GM19238 (cell line): ENCODE data around the gene ARHGEF7.
"Not testable (repeated sequence)": the region's sequence is repeated elsewhere in the genome, so short reads cannot be mapped to it uniquely, and the experiment has no call there.

ENCODE experiments used
- DNase-seq: peaks from one replicate; pipeline ENCODE4 v3.0.0; 2011; ENCODE audit warnings: low spot score; ENCODE audit not compliant: insufficient read length

ARHGEF7 gene

DNA sequence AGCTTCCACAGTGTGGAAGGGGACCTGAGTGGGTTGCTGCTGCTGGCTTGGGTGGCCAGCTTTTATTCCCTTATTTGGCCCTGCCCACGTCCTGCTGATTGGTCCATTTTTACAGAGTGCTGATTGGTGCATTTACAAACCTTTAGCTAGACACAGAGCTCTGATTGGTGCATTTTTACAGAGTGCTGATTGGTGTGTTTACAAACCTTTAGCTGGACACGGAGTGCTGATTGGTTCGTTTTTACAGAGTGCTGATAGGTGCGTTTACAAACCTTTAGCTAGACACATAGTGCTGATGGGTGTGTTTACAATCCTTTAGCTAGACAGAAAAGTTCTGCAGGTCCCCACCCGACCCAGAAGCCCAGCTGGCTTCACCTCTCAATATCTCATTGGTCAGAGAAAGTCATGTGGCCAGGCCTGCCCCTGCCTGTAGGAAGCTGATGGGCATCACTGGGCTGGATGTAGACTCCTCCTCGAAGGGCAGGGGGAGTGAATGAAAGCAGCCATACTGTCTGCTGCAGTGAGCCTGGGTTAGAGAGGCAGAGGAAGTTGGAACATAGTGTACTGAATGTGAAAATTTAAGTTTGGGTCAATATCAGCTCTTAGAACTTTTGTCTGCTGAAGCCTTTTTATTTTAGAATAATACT lies 83.7 kb downstream of the ARHGEF7 start:
- not testable (repeated sequence) for DNase-seq

DNA sequence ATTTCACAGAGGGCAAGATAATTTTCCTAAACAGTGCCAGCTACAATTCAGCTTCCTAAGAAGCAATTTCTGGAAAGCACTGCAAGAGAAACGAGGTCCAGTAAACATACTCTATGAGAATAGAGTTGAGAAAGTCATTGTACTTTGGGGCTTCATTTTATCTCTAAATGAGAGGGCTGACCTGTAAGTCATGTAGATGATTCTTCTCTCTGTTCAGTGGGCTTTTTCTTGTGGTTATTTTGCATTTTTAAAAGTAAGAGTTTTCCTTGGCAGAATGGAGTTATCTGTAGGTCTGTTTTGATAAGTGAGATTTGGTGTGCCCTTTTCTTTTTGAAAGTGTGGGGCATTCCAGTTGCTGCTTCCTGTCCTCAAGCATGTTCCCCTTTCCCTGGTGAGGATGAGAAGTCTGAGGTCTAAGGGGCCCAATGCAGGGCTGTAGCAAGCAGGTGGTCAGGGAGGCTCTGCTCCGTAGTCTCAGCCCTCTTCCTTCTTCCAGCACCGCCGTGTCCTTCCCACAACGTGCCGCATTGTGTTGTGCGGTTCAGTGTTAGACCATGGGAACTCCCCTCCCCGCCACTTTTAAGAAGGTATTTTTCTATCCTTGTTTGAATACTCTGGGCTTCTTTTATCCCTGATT lies 86.3 kb downstream of the ARHGEF7 start:
- DNase-seq: no peak

DNA sequence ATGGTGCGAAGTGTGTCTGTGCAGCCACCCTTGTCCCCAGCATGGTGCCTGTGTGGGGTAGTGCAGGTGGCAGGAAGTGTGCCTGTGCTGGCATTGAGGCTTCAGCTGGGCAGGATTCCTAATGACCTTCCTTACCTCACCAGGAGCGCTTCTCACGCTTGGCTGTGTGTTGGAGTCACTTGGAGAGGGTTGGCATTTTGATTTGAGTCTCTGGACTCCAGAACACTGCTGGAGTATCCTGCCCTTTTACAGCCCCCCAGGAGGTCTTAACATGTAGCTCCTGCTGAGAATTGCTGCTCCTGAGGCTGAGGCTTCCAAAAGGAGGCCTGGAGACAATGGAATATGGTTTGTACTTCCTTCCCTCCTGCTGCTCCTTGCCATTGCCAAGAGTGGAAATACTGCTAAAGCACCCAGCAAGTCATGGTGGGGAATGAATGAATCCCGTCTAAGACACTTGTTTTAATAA lies 87.1 kb downstream of the ARHGEF7 start:
- no peak for DNase-seq

DNA sequence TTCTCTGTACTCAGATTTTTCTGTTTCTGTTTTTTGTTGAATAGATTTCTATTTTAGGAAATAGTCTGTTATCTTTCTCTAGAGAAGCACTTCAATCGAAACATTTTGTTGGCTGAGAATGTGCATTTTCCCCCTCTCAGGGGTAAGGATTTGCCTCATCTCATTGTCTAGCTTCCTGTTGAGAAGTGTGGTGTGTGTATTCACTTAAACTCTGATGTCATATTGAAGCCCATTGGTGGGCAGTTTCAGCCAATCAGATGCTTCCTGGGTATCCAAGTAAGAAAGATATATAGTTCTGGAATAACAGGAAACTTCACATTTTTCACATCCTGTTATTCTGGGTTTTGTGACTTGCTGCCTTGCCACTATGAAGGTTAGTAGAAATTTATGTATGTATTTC lies 87.6 kb downstream of the ARHGEF7 start:
- peak; percentile 65 for DNase-seq

DNA sequence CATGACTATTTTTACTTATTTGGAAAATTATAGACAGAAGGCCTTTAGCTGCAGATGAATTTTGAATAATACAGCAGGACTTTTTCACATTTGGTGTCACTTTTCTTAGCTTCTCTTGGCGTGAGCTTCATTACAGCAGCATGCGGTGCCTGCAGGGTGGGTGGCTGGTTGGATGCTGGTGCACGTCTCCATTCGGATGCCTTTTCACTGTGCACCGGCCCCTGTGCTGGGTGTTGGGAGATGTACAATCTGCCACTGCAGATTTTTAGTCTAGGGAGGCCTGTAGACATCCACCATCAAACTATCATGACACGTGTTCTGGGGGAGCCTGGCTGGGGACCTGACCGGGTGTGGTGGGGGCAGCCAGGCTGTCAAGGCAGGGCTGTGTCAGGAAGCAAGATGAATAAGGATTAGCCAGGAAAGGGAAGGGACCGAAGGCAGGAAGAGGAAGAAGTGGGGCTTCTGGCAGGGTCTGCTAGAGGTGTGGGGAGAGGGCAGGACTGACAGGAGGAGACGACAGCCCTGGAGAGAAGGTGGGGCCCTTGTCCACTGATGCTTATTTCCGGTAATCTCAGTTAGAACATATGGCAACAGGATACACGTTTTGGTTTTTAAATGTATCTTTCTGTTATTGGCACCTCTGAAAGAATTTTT lies 88.8 kb downstream of the ARHGEF7 start:
- DNase-seq: no peak

DNA sequence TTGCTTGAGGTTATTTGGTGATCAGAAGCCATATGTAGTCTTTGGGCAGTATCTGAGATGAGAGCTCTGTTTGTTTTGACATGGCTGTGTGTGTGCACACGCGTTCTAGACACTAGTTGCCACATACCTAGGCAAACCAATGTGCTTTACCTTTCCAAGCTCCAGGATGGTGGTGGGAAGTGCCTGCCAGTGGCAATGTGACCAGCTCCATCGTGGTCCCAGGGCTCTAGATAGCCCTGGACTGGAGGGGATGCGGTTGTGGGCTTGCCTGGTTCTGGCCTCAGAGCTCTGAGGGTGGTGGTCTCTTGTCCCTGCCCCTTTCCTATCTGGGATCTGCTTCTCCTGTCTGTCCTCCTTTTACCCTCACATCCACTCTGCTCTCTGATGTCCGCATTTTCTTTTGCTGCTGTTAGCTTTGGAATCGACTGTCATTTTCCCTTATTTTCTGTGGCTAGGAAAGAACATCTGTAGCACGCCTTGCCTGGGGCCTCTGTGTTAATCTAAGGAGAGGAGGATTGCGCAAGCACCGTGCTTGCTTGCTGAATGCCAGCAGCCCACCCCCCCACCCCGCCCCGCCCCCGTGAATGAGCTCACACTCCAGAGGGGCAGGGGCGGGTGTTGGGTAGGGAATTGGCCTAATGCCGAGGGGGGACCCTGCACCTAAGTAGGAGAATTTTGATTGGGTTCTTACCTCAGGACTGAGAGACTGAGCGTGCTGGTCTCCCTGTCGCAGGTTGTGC lies 89.5 kb downstream of the ARHGEF7 start:
- DNase-seq: no peak

DNA sequence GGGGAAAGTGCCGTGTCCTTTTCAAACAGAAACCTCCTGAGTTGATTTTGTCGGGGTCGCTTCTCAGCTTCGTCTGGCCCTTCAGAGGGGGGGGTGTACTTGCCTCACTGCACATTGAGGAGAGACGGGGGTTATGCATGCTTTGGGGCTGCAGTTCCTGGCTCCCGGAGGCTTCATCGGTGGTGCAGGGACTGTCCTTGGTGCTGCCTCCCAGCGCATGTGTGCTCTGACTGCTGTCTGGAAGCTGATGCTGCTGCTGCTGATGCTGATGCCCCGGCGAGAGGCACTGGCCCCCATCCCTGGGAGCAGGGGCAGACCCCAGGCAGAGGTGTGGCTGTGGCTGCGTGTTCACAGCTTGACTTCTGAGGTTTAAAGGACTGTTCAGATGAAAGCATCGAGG lies 91.0 kb downstream of the ARHGEF7 start:
- no peak for DNase-seq

DNA sequence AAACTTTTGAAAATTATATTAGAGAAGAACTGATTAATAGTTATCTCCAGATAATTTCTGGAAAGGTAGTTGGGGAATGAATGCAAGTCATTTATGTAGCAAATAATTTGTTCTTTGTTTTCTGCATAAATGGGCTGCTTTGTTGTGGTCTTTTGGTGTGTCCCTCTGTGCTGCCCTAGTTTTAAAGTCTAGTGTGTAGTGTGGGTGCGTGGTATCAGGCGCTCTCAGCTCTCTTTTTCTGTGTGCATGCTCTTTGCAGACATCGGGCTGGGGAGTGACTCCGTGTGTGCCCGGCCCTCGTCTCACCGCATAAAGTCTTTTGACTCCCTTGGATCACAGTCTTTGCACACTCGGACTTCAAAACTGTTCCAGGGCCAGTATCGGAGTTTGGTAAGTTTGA lies 94.5 kb downstream of the ARHGEF7 start:
- no peak for DNase-seq

DNA sequence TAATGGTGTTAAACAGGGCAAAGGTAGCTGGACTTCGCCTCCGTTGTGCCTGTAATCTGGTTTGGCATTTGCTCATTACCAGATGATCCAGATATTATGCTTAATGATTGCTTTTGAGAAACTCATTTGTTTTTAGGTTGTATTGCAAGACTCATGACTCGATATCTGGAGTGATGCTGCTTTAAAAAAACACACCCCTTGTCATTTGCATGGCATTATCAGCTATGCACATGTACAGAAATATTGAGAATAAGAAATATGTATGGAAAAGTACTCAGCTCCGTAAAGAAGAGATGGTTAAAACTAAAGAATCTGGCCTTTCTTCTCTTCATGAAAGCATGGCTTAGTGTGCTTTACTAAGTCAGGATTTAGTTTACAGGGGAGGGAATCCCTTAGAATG lies 95.0 kb downstream of the ARHGEF7 start:
- no peak for DNase-seq

DNA sequence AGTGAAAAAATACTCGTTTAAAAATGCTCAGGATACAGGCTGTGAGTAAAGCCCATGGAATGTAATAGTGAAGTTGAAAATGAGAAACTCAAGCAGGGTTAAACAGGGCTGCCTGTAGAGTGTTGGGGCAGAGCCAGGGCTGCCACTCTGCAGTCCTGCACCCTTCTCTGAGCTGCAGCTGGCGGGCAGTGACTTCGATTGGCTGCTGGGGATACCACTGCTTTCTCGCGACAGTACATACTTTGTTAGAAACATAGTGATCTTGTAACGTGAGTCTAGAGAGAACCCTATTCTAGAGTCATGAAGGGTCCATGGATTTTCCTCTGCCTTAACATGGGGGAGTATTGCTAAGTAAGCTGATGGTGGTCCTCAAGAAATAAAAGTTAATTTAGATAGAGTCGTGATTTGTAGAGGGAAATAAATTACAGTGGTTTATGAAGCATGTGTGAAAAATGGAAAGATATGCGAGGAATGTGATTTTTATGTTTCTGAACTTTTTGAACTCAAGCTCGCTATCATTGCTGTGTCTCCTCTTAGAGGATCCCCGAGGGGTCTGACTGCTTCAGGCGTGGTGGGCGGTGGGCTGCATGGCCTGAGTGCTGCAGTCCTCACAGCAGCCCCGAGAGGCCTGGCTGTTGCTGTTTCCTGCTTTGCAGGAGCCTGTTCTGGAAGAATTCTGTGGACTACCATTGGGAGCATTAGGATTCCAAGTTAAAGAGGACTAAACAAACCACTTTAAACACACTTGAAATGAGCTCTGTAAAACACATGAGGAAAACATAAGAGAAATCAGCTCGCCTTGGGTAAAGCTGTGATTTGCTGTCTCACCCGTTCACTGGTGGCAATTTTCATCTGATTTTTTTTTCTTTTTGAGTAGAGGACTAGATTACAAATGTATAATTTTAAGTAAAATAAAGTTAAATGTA lies 95.7 kb downstream of the ARHGEF7 start:
- no peak for DNase-seq

DNA sequence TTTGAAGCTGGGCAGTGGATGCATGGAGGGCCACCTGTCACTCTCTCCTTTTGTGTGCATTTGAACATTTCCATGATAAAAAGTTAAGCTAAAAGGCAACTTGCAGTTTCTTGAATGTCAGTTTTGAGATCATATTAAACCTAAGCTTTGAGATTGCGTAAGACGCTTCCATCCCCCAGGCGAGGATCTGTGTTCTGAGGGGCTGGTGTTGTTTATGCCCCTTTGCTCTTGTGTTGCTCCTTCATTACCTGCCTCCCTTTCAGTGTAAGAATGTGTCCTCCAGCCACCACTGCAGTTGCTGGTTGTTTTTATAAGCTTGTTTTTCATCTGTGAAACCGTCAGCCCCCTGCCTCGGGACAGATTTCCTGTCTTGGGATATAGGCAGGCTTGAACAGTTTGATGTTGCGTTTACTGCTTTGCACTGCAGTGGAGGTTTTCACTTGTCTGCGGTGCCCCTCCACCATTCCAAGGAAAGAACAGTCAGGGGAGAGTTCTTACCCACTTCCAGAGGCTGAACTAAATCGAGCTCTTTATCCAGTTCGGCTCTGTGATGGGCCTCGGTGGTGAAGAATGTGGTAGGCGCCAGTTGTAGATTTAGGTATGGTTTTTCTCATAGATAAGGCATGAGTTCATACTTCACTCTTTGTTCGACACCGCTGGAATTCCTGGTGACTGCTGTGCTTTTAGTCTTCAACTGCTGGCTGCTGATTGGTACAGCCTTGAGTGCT lies 96.8 kb downstream of the ARHGEF7 start:
- no peak for DNase-seq

DNA sequence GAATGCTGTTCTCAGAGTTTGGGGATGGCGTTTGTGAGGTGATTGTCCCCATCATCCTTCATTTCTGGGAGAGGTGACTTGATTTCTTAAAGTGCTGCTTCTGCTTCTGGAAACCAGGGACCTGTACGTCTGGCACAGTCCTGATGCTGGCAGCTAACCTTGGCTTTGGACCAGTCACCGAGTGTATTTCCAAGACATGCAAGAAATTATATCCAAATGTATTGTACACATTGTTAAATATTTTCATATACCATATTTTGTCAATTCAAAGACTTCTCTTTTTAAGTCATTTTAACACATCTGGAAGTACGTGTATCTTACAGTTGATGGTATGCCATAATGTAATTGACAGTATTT lies 97.4 kb downstream of the ARHGEF7 start:
- no peak for DNase-seq

DNA sequence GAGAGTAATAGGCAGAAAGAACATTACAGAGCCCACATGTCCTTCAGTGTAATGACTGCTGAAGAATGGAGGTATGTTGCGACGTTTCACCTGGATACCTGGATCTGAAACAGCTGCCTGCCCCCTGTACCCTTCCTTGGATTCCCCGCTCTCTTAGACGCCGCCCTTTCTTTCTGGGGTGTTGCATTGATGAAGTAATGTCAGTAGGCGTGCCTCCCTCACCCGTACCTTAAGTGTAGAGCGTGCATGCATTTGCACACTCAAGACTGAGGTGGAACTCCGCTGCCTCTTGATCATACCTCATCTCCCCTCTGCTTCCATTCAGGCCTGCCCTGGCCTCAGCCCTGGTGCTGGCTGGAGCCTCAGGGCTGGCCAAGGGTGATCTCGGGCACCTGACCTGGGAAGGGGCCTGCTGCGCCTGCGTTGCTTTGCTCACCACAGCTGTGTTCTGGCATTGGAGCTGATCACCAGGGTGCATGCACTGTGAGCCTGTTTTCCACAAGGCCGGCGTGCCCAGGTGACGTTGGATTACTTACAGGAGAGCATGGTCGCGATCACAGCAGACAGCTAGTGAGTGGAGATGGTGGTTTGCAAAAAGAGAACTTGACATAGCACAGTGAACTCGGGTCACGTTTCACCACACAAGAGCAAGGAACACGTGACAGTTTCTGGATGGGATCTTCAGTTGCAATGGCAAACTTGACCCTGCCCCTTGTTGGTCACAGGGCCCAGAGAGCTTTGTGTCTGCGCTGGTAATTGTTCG lies 99.0 kb downstream of the ARHGEF7 start:
- no peak for DNase-seq

DNA sequence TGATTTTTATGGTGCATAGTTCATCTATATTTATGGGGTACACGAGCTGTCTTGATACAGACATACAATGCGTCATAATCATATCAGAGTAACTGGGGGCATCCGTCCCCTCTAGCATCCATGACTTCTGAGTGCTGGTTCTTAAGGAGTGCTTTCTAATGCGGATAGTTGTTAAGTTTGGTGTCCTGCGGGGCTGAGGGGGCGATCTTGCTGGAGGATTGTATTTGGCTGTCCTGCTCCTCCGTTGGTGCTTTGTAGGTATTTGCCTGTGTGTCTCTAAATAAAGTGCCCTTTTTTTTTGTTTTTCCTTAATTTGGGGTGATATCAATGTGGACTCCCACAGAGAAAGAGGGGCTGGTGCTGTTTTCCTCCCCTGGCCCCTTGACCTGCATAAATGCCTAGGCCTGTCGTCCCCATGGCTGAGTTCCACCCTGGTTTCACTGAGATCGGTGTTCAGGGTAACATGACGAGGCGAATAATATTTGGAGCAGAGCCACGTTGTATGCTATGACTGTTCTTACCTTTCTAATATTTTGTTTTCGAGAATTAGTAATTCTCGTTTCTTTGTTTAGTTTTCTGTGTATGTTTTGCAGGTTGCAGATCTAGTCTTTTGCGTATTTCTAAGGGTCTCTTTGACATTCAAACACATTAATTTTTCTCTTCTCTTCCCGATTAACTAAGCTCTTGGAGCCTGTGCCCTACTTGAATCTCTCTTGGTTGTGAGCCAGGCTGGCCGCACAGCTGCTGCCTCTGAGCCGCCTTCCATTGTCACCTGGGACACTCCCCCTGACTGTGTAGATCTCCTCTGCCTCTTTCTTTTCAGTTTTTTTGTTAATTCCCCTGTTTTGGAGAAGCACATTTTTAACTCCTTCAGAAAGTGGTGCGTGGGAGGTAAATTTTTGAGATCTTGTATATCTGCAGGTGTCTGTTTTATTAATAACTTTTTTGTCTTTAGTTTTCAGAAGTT lies 100.3 kb downstream of the ARHGEF7 start:
- DNase-seq: no peak

DNA sequence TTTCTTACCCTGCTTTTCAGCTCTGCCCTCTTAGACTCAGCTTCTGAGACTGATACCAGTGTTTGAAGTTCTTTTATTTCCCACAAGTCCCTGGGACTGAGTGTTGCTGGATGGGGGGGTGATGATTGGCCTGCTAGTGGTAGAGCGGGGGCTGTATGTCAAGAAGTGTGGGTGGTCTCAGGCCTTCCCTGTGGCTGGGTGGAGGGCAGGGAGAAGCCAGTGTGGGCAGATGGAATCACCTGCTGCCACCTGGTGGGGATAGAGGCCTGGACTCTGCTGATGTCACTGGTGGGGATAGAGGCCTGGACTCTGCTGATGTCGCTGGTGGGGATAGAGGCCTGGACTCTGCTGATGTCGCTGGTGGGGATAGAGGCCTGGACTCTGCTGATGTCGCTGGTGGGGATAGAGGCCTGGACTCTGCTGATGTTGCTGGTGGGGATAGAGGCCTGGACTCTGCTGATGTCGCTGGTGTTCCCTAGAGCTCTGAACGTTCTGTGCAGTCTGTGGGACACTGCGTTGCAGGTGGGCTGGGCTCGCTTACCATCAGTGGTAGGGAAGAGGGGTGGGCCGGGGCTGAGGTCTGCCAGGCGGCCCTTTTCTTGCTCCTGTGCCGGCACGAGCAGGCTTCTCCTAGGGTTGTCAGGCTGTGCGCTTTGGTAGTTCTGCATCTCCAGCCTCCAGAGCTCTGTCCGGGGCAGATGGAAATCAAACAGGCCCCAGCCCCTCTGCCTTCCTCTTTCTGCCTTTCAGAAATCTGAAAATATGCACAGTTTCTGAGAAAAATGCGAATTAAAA lies 101.3 kb downstream of the ARHGEF7 start:
- peak; percentile 40 for DNase-seq

DNA sequence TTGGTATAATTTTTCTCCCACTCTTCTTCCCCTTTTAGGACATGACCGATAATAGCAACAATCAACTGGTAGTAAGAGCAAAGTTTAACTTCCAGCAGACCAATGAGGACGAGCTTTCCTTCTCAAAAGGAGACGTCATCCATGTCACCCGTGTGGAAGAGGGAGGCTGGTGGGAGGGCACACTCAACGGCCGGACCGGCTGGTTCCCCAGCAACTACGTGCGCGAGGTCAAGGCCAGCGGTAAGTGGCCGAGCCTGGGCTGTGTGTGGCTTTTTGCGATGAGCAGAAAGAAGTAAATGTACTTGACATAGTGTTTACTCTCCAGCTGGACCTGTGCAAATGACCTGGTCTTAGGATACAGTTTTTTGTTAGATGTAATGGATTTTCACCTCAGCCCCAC lies 102.5 kb downstream of the ARHGEF7 start:
- DNase-seq: no peak

DNA sequence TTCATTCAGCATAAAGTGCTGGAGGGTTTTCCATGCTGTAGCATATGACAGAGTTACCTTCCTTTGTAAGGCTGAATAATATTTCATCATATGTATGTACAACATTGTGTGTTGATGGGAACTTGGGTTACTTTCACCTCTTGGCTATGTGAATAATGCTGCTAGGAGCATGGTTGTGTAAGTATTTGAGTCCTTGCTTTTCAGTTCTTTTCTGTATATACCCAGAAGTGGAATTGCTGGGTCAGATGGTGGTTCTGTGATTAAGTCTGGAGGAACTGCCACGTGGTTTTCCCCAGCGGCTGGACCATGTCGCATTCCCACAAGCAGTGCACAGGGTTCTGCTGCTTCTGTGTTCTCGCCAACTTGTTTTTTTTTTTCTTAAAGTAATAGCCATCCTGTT lies 104.2 kb downstream of the ARHGEF7 start:
- no peak for DNase-seq

DNA sequence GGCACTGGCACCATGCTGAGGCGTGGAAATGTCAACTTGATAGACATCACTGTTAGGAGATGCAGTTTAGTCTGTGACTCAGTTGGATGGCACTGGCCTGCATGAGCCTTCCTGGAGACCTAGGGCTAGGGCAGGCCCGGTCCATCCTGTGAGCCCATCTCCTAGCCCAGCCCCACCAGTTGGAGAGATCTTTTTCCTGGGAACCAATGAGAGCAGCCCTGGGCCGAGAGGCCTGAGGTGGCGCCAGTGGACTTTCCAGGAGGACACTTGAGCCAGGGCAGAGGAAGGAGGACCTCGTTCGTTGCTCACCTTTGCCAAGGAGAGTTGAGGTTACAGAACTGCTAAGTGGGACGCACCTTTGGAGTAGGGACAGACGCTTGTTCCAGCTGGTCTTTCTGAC lies 104.8 kb downstream of the ARHGEF7 start:
- DNase-seq: no peak
